ENCODE measurements around the gene DPCD.

Gene DPCD

GRCh38 chr10:101562231-101562630 lies 25.9 kb upstream of the DPCD start:
- DNase-seq (ENCODE audit: low read depth, low spot score) = no peak
- TF ChIP-seq CTCF (IDR thresholded peaks at IDR 0.05; ENCODE audit: low read depth, low read length) = no peak
- no peak overlapping the region for H3K4me3 ChIP-seq (ENCODE audit: low read depth, low read length)
- in situ Hi-C loops (cut with HindIII; ENCODE audit: low sequenced_read_pairs) = no loop called here

GRCh38 chr10:101563007-101563406 lies 25.1 kb upstream of the DPCD start:
- in situ Hi-C loops (cut with HindIII; ENCODE audit: low sequenced_read_pairs) = no loop called here
- no peak overlapping the region for H3K4me3 ChIP-seq (ENCODE audit: low read depth, low read length)
- TF ChIP-seq CTCF (IDR thresholded peaks at IDR 0.05; ENCODE audit: low read depth, low read length) = no peak
- DNase-seq (ENCODE audit: low read depth, low spot score) = no peak

- no peak for DNase-seq (ENCODE audit: low read depth, low spot score)
- no peak for TF ChIP-seq CTCF (IDR thresholded peaks at IDR 0.05; ENCODE audit: low read depth, low read length)
- H3K4me3 ChIP-seq (ENCODE audit: low read depth, low read length) = no peak overlapping the region
- in situ Hi-C loops (cut with HindIII; ENCODE audit: low sequenced_read_pairs) = no loop called here
Observed at GRCh38 chr10:101563497-101564040, 24.6 kb upstream of the DPCD start.

GRCh38 chr10:101564490-101564991 lies 23.6 kb upstream of the DPCD start:
- no peak for TF ChIP-seq CTCF (IDR thresholded peaks at IDR 0.05; ENCODE audit: low read depth, low read length)
- no peak for DNase-seq (ENCODE audit: low read depth, low spot score)
- in situ Hi-C loops (cut with HindIII; ENCODE audit: low sequenced_read_pairs) = no loop called here
- no peak overlapping the region for H3K4me3 ChIP-seq (ENCODE audit: low read depth, low read length)

GRCh38 chr10:101565370-101565900 lies 22.7 kb upstream of the DPCD start:
- no peak for TF ChIP-seq CTCF (IDR thresholded peaks at IDR 0.05; ENCODE audit: low read depth, low read length)
- H3K4me3 ChIP-seq (ENCODE audit: low read depth, low read length) = no peak overlapping the region
- DNase-seq (ENCODE audit: low read depth, low spot score) = no peak
- in situ Hi-C loops (cut with HindIII; ENCODE audit: low sequenced_read_pairs) = no loop called here

GRCh38 chr10:101565936-101566332 lies 22.2 kb upstream of the DPCD start:
- no peak overlapping the region for H3K4me3 ChIP-seq (ENCODE audit: low read depth, low read length)
- in situ Hi-C loops (cut with HindIII; ENCODE audit: low sequenced_read_pairs) = no loop called here
- no peak for TF ChIP-seq CTCF (IDR thresholded peaks at IDR 0.05; ENCODE audit: low read depth, low read length)
- no peak for DNase-seq (ENCODE audit: low read depth, low spot score)

Measured in astrocyte of the spinal cord (primary cell).